Superior temporal gyrus (tissue), 1 donor: ENCODE results near the gene NUMB.
A peak's percentile ranks its signal among the peaks of the same experiment; 100 is the strongest.
"Not testable (repeated sequence)": the region's sequence is repeated elsewhere in the genome, so short reads cannot be mapped to it uniquely, and the experiment has no call there.

Source experiments
- DNase-seq: peaks from one replicate; pipeline ENCODE4 v3.0.0-alpha.2; 2016; ENCODE audit errors: extremely low spot score

NUMB gene

DNA sequence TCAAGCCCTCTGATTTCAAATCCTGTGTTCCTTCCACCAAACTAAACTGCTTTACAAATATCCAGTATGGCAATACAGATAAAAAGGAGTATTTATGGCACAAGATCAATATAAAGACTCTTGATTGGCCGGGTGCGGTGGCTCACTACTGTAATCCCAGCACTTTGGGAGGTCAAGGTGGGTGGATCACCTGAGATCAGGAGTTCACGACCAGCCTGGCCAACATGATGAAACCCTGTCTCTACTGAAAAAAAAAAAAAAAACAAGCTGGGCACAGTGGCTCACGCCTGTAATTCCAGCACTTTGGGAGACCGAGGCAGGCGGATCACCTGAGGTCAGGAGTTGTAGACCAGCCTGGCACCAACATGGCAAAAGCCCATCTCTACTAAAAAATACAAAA, 35.3 kb downstream of the NUMB start:
- not testable (repeated sequence) for DNase-seq

DNA sequence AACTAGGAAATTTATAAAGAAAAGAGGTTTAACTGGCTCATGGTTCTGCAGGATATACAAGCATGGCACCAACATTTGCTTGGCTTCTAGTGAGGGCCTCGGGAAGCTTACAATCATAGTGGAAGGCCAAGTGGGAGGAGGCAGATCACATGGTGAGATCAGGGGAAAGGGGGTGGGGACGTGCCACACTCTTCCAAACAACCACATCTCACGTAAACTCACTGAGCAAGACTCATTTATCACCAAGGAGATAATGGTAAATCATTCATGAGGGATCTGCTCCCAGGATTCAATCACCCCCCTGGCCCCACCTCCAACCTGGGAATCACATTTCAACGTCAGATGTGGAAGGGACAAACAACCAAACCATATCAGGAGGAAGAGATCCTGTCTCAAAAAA, 35.8 kb downstream of the NUMB start:
- no peak for DNase-seq

DNA sequence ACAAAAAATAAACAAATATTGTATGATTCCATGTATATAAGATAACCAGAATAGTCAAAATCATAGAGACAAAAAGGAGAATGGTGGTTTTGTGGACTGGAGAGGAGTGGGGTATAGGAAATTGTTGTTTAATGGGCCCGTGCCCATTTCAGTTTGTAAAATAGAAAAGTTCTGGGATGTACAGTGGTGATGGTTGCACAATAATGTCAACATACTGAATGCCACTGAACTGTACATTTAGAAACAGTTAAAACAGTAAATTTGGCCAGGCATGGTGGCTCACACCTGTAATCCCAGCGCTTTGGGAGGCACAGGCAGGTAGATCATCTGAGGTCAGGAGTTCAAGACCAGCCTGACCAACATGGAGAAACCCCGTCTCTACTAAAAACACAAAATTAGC, 40.1 kb downstream of the NUMB start:
- no peak for DNase-seq

DNA sequence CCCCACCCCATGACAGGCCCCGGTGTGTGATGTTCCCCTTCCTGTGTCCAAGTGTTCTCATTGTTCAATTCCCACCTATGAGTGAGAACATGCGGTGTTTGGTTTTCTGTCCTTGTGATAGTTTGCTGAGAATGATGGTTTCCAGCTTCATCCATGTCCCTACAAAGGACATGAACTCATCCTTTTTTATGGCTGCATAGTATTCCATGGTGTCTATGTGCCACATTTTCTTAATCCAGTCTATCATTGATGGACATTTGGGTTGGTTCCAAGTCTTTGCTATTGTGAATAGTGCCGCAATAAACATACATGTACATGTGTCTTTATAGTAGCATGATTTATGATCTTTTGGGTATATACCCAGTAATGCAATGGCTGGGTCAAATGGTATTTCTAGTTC, 52.1 kb downstream of the NUMB start:
- DNase-seq, result not testable (repeated sequence)

DNA sequence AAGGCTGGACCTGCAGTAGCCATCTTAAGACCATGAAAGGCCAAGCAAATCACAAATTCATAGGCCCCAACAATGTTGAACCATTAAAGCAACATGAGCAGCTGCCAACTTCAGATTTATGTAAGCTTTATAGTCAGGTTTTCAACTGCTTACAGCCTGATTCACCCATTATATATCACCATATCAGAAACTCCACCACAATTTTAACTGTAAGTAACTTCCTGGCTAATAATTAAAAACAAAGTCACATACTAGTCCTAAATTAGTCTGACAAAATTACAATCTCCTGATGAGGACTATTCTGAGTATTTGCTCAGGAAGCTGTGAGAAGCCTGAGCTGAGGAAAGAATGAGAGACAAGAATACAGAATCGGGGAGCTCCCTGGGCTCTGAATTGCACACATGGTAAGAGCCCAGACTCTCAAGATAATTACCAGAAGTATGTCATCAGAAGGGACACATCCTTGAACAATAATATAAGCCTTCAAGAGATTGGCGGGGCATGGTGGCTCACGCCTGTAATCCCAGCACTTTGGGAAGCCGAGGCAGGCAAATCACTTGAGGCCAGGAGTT, 55.1 kb downstream of the NUMB start:
- DNase-seq, result no peak

DNA sequence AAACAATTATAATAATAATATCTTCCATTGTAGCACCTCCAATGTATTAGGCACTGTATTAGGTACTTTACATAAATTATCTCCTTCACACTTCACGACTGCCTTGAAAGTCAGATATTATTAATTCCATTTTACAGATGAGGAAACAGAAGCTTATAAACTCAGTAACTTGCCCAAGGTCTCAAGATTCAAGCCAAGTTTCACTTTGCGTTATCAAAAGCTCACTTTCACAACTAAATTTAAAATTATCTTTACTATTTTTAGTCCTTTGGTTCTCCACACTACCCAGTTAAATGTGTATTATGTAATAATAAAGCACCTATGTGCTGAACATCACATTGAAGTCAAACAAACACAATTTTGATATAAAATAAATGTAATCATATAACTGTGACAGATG, 55.8 kb downstream of the NUMB start:
- no peak for DNase-seq

DNA sequence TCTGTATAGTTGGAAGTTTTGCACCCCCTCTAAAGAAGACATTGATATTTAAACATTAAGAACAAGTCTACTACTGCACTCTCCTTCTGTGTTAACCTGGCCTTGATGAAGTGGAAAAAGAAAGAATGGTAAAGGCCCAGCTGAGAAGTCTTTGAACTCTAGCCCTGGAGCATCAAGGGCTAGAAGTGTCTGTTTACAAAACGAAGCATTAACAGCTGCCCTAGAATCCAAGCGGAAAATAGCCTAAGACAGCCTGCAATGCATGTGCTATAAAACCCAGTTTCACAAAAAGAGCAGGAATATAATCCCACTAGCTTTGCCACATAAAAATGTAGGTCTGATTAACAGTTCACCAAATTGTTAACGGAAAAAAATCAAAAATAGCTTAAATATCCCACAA, 60.5 kb downstream of the NUMB start:
- DNase-seq, result no peak

DNA sequence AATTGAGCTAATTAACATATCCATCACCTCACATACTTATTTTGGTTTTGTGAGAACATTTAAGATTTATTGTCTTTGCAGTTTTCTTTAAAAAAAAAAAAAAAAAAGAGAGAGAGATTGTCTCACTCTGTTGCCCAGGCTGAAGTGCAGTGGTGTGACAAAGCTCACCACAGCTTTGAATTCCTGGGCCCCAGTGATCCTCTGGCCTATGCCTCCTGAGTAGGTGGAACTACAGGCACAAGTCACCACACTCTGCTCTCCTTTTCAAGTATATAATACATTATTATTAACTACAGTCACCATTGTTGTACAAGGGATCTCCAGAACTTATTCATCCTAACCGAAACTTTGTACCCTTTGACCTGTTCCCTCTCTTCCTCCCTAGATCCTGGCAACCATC, 64.0 kb downstream of the NUMB start:
- DNase-seq, result no peak

DNA sequence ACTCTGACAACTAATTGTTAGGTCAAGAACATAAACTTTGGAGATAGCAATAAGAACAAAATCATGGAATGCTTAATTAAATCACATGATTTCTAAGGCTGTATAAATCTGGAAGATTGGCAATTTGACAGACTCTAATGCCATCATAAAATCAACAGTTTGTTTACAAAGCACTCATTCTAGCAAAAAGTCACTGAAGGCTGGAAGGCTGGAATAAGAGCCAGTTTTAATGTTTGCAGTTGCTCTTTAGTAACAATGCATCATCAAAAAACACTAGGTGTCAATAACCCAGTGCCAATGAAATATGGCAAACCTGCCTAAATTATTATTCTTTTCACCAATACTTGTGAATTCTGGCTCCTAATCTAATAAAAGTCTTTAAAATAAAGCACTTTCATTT, 65.0 kb downstream of the NUMB start:
- no peak for DNase-seq

DNA sequence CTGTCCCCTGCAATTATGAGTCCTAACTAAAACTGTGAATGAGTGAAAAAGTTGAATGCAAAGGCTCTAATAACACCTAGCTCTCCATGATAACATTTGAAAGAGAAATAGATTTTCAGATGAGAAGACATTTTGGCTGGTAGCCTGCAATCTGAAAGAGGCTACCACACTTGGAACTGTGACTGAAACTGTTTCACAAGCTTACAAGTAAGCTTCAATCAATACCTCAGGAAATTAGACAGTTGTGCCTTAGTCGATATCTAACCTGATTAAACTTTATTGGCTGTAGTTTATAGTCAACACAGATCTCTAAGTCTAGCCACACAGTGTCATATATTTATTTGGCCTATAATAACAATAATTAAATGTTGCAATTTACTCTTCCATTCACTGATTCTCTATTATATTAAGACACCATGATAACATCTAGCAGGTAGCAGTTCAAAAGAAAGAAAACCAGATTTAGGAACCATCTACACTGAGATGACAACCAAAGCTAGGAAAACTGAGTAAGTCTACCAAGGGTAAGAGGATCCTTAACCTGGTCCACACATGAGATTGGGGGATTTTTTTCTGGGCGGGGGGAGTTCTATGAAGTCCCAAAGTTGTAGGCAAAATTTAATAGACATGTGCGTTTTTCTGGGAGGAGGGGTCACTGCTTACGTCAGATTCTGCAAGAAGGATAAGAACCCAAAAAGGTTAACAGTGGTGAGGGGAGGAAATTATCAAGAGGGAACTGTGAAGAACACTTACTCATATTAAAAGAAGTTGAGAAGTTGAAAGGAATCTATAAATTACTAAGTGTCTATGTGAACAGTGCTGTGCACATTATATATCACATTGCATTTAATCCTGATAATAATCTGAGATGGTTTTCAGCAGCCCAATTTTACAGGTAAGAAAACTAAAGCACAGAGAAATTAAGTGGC, 65.8 kb downstream of the NUMB start:
- no peak for DNase-seq

DNA sequence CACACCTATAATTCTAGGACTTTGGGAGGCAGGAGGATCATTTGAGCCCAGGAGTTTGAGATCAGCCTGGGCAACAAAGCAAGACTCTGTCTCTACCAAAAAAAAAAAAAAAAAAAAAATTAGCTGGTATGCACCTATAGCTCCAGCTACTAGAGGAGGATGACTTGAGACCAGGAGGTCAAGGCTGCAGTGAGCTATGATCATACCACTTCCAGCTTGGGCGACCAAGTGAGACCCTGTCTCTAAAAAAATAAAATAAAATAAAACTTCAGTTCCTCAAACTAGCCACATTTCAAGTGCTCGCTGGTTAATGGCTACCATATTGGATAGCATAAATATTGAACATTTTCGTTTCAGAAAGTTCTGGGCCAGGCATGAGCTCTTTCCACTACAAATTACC, 70.5 kb downstream of the NUMB start:
- DNase-seq, result not testable (repeated sequence)

DNA sequence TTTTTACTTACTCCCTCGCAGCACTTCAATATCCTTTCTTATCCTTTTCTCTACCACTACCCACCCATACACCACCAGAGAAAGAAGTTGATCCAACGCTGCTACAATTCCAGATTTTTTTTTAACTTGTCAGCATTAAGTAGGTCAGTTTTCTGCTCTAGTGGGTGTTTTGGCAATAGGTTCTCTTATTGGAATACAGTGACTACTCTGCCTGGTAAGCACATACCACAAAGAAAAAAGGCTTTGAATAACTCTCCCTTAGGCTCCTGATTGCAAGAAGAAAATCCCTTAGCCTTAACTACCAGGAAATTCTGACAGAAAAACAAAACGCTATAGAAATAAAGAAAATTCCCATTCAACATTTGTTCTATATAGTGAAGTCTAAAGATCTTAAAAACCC, 72.0 kb downstream of the NUMB start:
- DNase-seq, result peak; percentile 42

DNA sequence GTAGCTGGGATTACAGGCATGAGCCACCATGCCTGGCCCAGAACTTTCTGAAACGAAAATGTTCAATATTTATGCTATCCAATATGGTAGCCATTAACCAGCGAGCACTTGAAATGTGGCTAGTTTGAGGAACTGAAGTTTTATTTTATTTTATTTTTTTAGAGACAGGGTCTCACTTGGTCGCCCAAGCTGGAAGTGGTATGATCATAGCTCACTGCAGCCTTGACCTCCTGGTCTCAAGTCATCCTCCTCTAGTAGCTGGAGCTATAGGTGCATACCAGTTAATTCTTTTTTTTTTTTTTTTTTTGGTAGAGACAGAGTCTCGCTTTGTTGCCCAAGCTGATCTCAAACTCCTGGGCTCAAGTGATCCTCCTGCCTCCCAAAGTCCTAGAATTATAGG, 73.3 kb downstream of the NUMB start:
- DNase-seq, result not testable (repeated sequence)

DNA sequence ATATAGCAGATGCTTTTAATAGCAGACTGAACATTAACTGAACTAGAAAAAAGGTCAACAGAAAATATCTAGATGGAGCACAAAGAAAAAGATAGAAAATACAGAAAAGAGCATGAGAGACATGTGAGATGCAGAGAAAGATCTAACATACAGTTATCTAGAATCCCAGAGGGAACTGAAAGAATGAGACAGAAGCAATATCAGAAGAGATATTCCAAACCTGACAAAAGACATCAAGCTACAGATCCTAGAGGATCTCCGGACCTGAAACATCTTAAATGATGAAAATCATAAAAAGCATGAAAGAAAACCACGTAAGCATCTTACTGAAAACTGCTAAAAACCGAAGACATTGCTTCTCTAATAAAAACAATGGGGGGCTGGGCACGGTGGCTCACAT, 75.0 kb downstream of the NUMB start:
- DNase-seq, result no peak

DNA sequence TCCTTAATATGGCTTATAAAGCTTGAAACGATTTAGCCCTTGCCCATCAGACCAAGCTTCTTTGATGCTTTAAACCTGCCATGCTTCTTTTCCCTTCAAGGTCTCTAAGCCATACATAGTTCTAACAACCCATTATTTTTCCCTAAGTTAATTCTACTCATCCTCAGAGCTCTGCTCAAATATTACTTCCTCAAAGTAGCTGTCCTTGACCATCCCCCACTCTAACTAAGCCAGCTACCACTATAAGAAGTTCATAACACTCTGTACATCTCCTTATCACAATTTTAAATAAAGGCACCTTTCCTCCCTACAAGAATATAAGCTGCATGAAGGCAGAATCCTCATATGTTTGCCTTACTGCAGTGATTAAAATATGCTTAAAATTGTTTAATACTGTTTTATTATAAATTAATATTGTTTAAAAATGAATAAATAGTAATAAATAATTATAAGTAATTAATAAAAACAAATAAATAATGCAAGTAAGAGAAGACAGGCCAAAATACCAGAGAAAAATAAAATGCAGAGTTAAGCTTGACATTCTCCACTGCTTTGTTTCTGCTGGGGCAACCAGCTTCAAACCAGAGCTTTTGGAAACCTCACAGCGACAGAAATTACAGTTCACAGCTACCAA, 76.8 kb downstream of the NUMB start:
- DNase-seq, result no peak

DNA sequence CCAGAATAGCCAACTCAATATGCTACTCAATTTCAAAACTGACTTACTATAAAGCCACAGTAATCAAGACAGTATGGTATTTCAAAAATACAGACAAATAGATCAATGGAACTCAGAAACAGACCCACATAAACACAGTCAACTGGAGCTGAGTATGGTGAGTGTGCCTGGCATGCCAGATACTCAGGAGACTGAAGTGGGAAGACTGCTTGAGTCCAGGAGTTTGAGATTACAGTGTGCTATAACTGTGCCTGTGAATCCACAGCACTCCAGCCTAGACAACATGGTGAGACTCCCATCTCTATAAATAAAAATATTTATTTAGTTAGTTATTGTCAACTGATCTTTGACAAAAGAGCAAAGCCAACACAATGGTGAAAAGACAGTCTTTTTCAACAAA, 81.8 kb downstream of the NUMB start:
- no peak for DNase-seq

DNA sequence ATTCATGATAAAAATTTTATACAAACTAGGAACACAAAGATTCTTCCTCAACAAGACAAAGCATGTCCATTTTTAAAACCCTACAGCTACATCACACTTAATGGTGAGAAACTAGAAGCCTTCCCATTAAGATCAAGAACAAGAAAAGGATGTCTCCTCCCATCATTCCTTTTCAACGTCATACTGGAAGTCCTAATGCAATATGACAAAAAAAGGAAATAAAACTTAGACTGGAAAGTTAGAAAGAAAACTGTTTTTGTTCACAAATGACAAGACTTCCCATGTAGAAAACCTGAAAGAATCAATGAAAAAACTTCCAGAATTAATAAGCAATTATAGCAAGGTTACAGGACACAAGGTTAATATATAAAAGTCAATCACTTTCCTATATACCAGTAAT, 82.5 kb downstream of the NUMB start:
- DNase-seq, result no peak

DNA sequence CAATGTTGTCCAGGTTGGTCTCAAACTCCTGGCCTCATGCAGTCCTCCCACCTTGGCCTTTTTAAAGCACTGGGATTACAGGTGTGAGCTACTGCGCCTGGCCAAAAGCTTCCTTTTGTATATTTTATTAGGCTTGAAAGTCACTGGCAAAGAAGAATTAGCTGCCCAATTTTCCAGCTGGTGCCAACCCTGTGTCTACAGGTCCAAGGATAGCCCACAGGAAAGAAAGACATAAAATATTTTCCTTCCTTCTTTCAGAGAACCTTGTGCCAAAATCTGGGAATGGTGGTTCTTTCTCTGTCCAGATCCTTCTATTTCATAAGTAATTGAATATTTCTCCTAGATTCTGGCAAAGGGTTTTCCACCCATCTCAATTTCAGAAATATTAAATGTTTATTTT, 84.1 kb downstream of the NUMB start:
- no peak for DNase-seq

DNA sequence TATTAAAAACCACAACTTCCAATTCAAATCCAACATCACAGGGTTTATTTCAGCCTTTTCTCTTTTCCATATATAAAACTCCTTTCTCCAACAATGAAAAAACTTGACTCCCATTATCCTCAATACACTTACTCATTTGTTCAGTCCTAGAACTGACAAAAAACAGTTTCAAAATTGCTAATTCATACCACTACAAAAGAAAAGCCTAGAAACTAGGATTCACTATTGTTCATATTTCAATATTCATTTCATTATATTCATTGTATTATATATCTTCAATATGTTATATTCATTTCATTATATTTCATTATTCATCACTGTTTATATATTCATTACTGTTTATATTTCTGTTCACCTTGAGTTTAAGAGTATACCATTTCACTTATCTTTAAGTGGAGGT, 85.8 kb downstream of the NUMB start:
- no peak for DNase-seq

DNA sequence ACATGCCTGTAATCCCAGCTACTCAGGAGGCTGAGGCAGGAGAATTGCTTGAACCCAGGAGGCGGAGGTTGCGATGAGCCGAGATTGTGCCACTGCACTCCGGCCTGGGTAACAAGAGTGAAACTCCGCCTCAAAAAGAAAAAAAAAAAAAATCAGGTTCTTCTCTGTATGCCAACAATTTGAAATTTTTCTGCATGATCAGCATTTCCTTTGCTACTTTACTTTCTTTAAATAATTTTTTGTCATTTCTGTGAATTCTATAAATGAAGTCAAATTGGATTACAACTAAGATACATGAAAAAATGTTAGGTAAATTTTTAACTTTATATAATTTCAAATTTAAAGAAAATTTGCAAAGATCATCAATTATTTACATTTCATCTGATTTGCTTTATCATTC, 87.8 kb downstream of the NUMB start:
- DNase-seq, result no peak

DNA sequence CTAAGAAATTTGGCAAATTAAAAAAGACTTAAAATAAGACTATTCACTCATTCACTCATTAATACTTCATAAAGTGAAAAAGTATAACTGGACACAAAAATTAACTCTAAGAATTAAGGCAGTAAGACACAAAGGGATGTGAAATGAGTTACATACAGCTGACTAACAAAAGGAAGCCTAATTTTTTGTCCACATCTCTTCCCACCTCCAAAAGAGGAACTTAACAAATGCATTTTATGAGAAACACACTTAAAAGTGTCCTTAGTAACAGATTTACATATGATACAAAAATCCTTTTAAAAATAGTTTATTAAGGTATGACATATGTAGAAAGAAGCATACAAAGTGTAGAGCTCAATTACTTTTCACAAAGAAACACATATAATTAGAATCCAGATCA, 88.9 kb downstream of the NUMB start:
- DNase-seq, result no peak

DNA sequence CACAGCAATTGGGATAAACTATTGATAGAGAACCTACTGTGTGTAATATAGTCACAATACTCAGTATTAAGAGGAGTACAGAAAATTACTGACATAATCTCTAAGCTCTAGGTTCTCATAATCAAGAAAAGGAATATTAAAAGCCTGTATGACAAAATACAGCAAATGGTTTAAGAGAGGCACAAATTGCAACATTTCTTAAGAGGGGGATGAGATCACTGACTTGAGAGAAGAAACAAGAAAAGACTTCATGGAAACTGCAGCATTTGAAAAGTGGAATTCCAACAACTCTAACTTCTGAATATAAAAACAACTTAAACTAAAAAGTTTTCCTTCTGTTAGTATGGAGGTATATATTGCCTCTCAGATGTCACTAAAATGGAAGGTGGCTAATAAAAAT, 89.7 kb downstream of the NUMB start:
- DNase-seq, result no peak

DNA sequence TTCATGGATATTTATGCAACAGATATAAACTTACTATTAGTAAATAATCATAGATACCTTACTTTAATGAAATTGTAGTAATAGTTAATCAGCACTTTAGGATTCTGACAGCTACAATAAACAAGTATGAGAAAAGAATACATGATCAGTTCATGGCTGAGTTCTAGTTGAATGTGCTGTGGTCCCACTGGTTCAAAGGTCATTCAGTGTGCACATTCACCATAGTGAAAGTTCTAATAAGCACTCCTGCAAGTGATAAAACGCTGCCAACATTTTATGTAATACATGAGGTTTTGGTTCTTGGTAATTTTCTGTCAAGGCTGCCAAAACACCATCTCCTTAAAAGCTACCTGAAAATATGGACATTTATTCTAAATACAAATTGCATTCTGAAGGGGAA, 92.6 kb downstream of the NUMB start:
- DNase-seq, result no peak
